GM19324 (cell line): ENCODE data around the gene TMPRSS4.

ENCODE experiments used
- ATAC-seq: cut with Tn5 transposase; IDR thresholded peaks from one replicate; pipeline ENCODE4 v1.9.1; 2021; ENCODE audit warnings: mild to moderate bottlenecking, moderate library complexity; ENCODE audit not compliant: unreplicated experiment, low FRiP score

The TMPRSS4 gene

GRCh38 chr11:118170231-118170630, 93.4 kb downstream of the TMPRSS4 start:
- no peak for ATAC-seq

DNA sequence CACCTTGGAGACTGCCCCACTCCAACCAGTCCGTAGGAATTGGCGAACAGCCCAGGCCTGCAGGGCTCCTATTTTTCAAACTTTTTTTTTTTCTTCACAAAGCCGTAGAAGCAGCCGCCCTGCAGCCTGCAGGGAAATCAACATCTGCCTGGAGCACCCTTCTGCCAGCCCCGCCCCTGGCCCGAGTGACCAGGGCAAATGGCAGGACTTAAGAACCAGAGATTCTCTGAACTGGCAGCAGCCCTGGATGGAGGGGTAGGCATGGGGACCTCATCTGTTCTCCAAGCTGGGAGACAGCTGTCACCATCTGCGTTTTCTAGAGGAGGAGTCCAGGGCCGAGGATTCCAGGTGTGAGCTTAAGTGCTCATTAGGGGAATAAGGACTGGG, 94.0 kb downstream of the TMPRSS4 start:
- no peak for ATAC-seq
